IMR-90 (cell line): ENCODE measurements around the gene RRP9. TPM values are rescaled to one million over a fixed set of nuclear protein-coding genes. Genes with fewer than 3 reads are reported as not detected.
A peak's percentile ranks its signal among the peaks of the same experiment; 100 is the strongest.

Source experiments
- ATAC-seq: fragments of 200-7000 bp; cut with Tn5 transposase; 2 replicates; pipeline ENCODE4 v1.9.1; 2020; ENCODE audit warnings: low read depth, mild to moderate bottlenecking, moderate library complexity
- BruUV-seq: library from RNA; stranded (reverse); fragments of 400-500 nt; replicated peaks from 2 replicates; lab custom pipeline; 2021; lab: Mats Ljungman, UMichigan
- CTCF ChIA-PET: fragments of 300-600 bp; formaldehyde crosslinking; extraction: SDS; loops from one replicate; lab custom pipeline; 2021; ENCODE audit warnings: antibody characterized with exemption; lab: Yijun Ruan, JAX
- POLR2A ChIA-PET: fragments of 300-600 bp; sonication (Branson Sonifier 250); formaldehyde crosslinking; loops from one replicate; lab custom pipeline; 2022; ENCODE audit warnings: antibody characterized with exemption; ENCODE audit not compliant: unreplicated experiment; lab: Charles Lee
- DNase-seq: peaks from one replicate; pipeline ENCODE4 v3.0.0; 2013
- H2AFZ ChIP-seq: replicated peaks from 2 replicates; pipeline ENCODE3; 2013; ENCODE audit warnings: low read length, mild to moderate bottlenecking; ENCODE audit not compliant: poor library complexity
- H2AK5ac ChIP-seq: 2 replicates; pipeline ENCODE4 v1.6.1; 2013; ENCODE audit warnings: low read depth, low read length, inconsistent platforms
- H2AK9ac ChIP-seq: replicated peaks from 2 replicates; pipeline ENCODE3; 2013; ENCODE audit warnings: mild to moderate bottlenecking, low read depth, low read length, moderate library complexity; ENCODE audit not compliant: poor library complexity
- H2BK120ac ChIP-seq: 2 replicates; pipeline ENCODE4 v1.6.1; 2013; ENCODE audit warnings: low read depth, low read length, inconsistent platforms
- H2BK15ac ChIP-seq: 3 replicates; pipeline ENCODE4 v1.6.1; 2013; ENCODE audit warnings: low read depth, low read length, inconsistent platforms
- H2BK20ac ChIP-seq: 2 replicates; pipeline ENCODE4 v1.6.1; 2013; ENCODE audit warnings: low read depth, mild to moderate bottlenecking, inconsistent platforms, low read length, moderate library complexity
- H2BK5ac ChIP-seq: 2 replicates; pipeline ENCODE4 v1.6.1; 2013; ENCODE audit warnings: mild to moderate bottlenecking, low read depth, low read length, inconsistent platforms; ENCODE audit not compliant: poor library complexity, severe bottlenecking
- H3K14ac ChIP-seq: replicated peaks from 2 replicates; pipeline ENCODE4 v1.6.1; 2013; ENCODE audit warnings: low read depth, low read length, inconsistent platforms
- H3K18ac ChIP-seq: 2 replicates; pipeline ENCODE4 v1.6.1; 2013; ENCODE audit warnings: low read depth, low read length, control low read depth
- H3K23ac ChIP-seq: 2 replicates; pipeline ENCODE4 v1.6.1; 2013; ENCODE audit warnings: low read depth, low read length, inconsistent platforms
- H3K27ac ChIP-seq: 2 replicates; pipeline ENCODE4 v1.5.1; 2013; ENCODE audit warnings: mild to moderate bottlenecking, control low read depth, low read length; ENCODE audit not compliant: insufficient read depth
- H3K27me3 ChIP-seq: 2 replicates; pipeline ENCODE4 v1.6.1; 2013; ENCODE audit warnings: low read length; ENCODE audit not compliant: control insufficient read depth, insufficient read depth
- H3K36me3 ChIP-seq: 2 replicates; pipeline ENCODE4 v1.6.1; 2013; ENCODE audit warnings: low read length, mixed read lengths; ENCODE audit not compliant: control insufficient read depth, insufficient read depth
- H3K4ac ChIP-seq: 2 replicates; pipeline ENCODE4 v1.6.1; 2013; ENCODE audit warnings: low read depth, low read length, inconsistent platforms
- H3K4me1 ChIP-seq: 2 replicates; pipeline ENCODE4 v1.6.1; 2013; ENCODE audit warnings: low read length, mixed read lengths; ENCODE audit not compliant: control insufficient read depth, insufficient read depth
- H3K4me2 ChIP-seq: 2 replicates; pipeline ENCODE4 v1.6.1; 2013; ENCODE audit warnings: low read depth, mild to moderate bottlenecking, control low read depth, low read length, moderate library complexity
- H3K4me3 ChIP-seq: 2 replicates; pipeline ENCODE4 v1.5.1; 2013; ENCODE audit warnings: low read depth, mild to moderate bottlenecking, control low read depth, low read length, moderate library complexity; ENCODE audit not compliant: insufficient read depth
- H3K56ac ChIP-seq: 2 replicates; pipeline ENCODE4 v1.6.1; 2013; ENCODE audit warnings: low read length, inconsistent platforms; ENCODE audit not compliant: insufficient read depth; ENCODE audit errors: extremely low read depth
- H3K79me1 ChIP-seq, 2 experiments: 2 replicates each; pipeline ENCODE4 v1.6.1; 2013; ENCODE audit warnings: low read length in 2 of 2, inconsistent platforms in 1 of 2, low read depth in 1 of 2
- H3K9ac ChIP-seq: 2 replicates; pipeline ENCODE4 v1.6.1; 2013; ENCODE audit warnings: low read depth, low read length, control low read depth
- H3K9me1 ChIP-seq: 2 replicates; pipeline ENCODE4 v1.6.1; 2013; ENCODE audit warnings: low read length, inconsistent platforms; ENCODE audit not compliant: insufficient read depth
- H3K9me3 ChIP-seq: 2 replicates; pipeline ENCODE4 v1.6.1; 2013; ENCODE audit warnings: low read length; ENCODE audit not compliant: control insufficient read depth, insufficient read depth
- H4K20me1 ChIP-seq: 2 replicates; pipeline ENCODE4 v1.6.1; 2013; ENCODE audit warnings: low read length, inconsistent platforms; ENCODE audit not compliant: insufficient read depth
- H4K5ac ChIP-seq: 2 replicates; pipeline ENCODE4 v1.6.1; 2013; ENCODE audit warnings: mild to moderate bottlenecking, low read depth, low read length, control low read depth
- H4K8ac ChIP-seq, 2 experiments: 2 replicates each; pipeline ENCODE4 v1.6.1; 2013; ENCODE audit warnings: low read depth in 2 of 2, low read length in 2 of 2, control low read depth in 1 of 2, inconsistent platforms in 1 of 2
- H4K91ac ChIP-seq: 2 replicates; pipeline ENCODE4 v1.6.1; 2013; ENCODE audit warnings: low read depth, low read length, inconsistent platforms; ENCODE audit not compliant: insufficient read depth
- BHLHE40 ChIP-seq: fragments of 150-350 bp; IDR thresholded peaks from 2 replicates; pipeline ENCODE4 v1.6.1; 2016; ENCODE audit warnings: mild to moderate bottlenecking, low read depth, low read length
- CEBPB ChIP-seq: IDR thresholded peaks from 2 replicates; pipeline ENCODE4 v1.6.1; 2012; ENCODE audit warnings: low read depth, low read length, improper control_type of control experiment
- CHD1 ChIP-seq: IDR thresholded peaks from 2 replicates; pipeline ENCODE4 v1.6.1; 2012; ENCODE audit warnings: low read depth, low read length, improper control_type of control experiment
- CTCF ChIP-seq: conservative IDR thresholded peaks from 2 replicates; pipeline ENCODE4 v1.5.1; 2012; ENCODE audit warnings: mild to moderate bottlenecking, low read depth, low read length, improper control_type of control experiment
- ELK1 ChIP-seq: fragments of 150-350 bp; IDR thresholded peaks from 2 replicates; pipeline ENCODE4 v1.6.1; 2016; ENCODE audit warnings: low read depth, mild to moderate bottlenecking, low read length, moderate library complexity, borderline replicate concordance
- MAFK ChIP-seq: IDR thresholded peaks from 2 replicates; pipeline ENCODE4 v1.6.1; 2012; ENCODE audit warnings: low read depth, low read length, improper control_type of control experiment
- MAZ ChIP-seq: IDR thresholded peaks from 2 replicates; pipeline ENCODE4 v1.6.1; 2012; ENCODE audit warnings: low read depth, mild to moderate bottlenecking, low read length, improper control_type of control experiment, moderate library complexity, borderline replicate concordance
- MXI1 ChIP-seq: IDR thresholded peaks from 2 replicates; pipeline ENCODE4 v1.6.1; 2012; ENCODE audit warnings: low read depth, mild to moderate bottlenecking, low read length, moderate library complexity, borderline replicate concordance
- NFE2L2 ChIP-seq: fragments of 150-350 bp; IDR thresholded peaks from 2 replicates; pipeline ENCODE4 v1.6.1; 2016; ENCODE audit warnings: low read depth, mild to moderate bottlenecking, low read length
- POLR2A ChIP-seq: IDR thresholded peaks from 2 replicates; pipeline ENCODE4 v1.6.1; 2012; ENCODE audit warnings: mild to moderate bottlenecking, low read depth, low read length
- RAD21 ChIP-seq: IDR thresholded peaks from 2 replicates; pipeline ENCODE4 v1.6.1; 2012; ENCODE audit warnings: low read length, improper control_type of control experiment
- RCOR1 ChIP-seq: IDR thresholded peaks from 2 replicates; pipeline ENCODE4 v1.6.1; 2012; ENCODE audit warnings: mild to moderate bottlenecking, low read length, improper control_type of control experiment; ENCODE audit not compliant: insufficient replicate concordance
- RFX5 ChIP-seq: IDR thresholded peaks from 2 replicates; pipeline ENCODE4 v1.8.0; 2012; ENCODE audit warnings: low read depth, mild to moderate bottlenecking, low read length, moderate library complexity
- SMC3 ChIP-seq: fragments of 150-350 bp; IDR thresholded peaks from 2 replicates; pipeline ENCODE4 v1.6.1; 2016; ENCODE audit warnings: low read depth, mild to moderate bottlenecking, antibody characterized with exemption, low read length, moderate library complexity
- USF2 ChIP-seq: fragments of 150-350 bp; IDR thresholded peaks from 2 replicates; pipeline ENCODE4 v1.6.1; 2017; ENCODE audit warnings: mild to moderate bottlenecking, antibody characterized with exemption, low read length, low read depth
- WGBS, 2 experiments: methylation state at CpG; one replicate each; pipeline versions ENCODE4 v1.1.5 to v1.1.7; 2013; ENCODE audit warnings: missing lambda C conversion rate in 2 of 2; ENCODE audit not compliant: insufficient read length in 1 of 2; ENCODE audit errors: extremely low coverage in 2 of 2; 5-methylcytosine and 5-hydroxymethylcytosine counted together
- dilution Hi-C: fragments of 300-500 bp; cut with HindIII; formaldehyde crosslinking; loops from one replicate; pipeline ENCODE4 v1.14.3; 2018; ENCODE audit warnings: low sequenced_read_pairs; ENCODE audit not compliant: unreplicated experiment
- in situ Hi-C: fragments of 300-500 bp; cut with MboI; formaldehyde crosslinking; loops from 3 replicates; pipeline ENCODE4 v1.14.3; 2019; ENCODE audit warnings: low sequenced_read_pairs, inconsistent platforms, mixed read lengths
- intact Hi-C: fragments of 100-400 bp; cut with micrococcal nuclease; formaldehyde crosslinking; loops from 2 replicates; pipeline ENCODE4 v1.10.0; 2022
- polyA plus RNA-seq, 3 experiments: library from polyadenylated mRNA; depleted of rRNA; stranded (reverse); fragments of >200 nt; gene quantifications; 2 replicates each; pipeline ENCODE4 v1.2.3, GENCODE V29; 2012; ENCODE audit warnings: low replicate concordance in 1 of 3
- total RNA-seq: library from RNA; depleted of rRNA; stranded (reverse); fragments of >200 nt; gene quantifications from 2 replicates; pipeline ENCODE4 v1.2.3, GENCODE V29; 2012

Gene RRP9
- total and polyA plus RNA-seq, 2 of the 4 experiments (the other 2 are of a cell fraction) = 30.9 to 39.8 TPM

GRCh38 chr3:51904034-51904823 is 37.5 kb downstream of the RRP9 start:
- Histone ChIP-seq H4K20me1 (no peaks in the 10 kb centered on the region), H3K56ac (no peak overlapping the region), H2AK5ac (no peak overlapping the region), H4K8ac (no peak overlapping the region), H4K5ac (no peak overlapping the region), H3K9me3 (0 out of 2 replicates have a peak, but pooled peaks cover 3% of the 10 kb centered on the region), H4K91ac (no peak overlapping the region), H2BK15ac (no peak overlapping the region), H3K4ac (no peak overlapping the region), H2BK5ac (no peak overlapping the region), H3K18ac (no peak overlapping the region), H3K14ac (no peak overlapping the region), H3K36me3 (no peaks in the 10 kb centered on the region), H2BK120ac (no peak overlapping the region), H3K79me1 (no peaks in the 10 kb centered on the region), H3K9ac (no peak overlapping the region), H2AFZ (no peak overlapping the region), H3K27me3 (no peaks in the 10 kb centered on the region), H2AK9ac (no peak overlapping the region), H2BK20ac (no peak overlapping the region), H3K9me1 (no peaks in the 10 kb centered on the region), H3K27ac (no peak overlapping the region), H3K4me2 (no peak overlapping the region), H3K23ac (no peak overlapping the region), H3K4me1 (no peaks in the 10 kb centered on the region), H3K4me3 (no peak overlapping the region)
- WGBS, 2 experiments = no CpG with 5 or more reads among the region's 2 CpGs
- DNase-seq = no peak
- TF ChIP-seq RCOR1 (no peak), CTCF (no peak), USF2 (no peak), BHLHE40 (no peak), SMC3 (no peak), CHD1 (no peak), RFX5 (no peak), ELK1 (no peak), MAFK (peak; percentile 76), MXI1 (no peak), POLR2A (no peak), MAZ (no peak), CEBPB (no peak), RAD21 (no peak), NFE2L2 (peak; percentile 66)
- dilution Hi-C loops = no loop called here
- ChIA-PET CTCF (no interaction called here), POLR2A (no interaction called here)
- intact Hi-C loops = loop anchor here (10.0 kb wide), 1 partner anchor 169 kb away; no protein-coding TSS in a partner anchor
- in situ Hi-C loops = no loop called here
- no peak for ATAC-seq
- no TSS peak for BruUV-seq
